ENCODE results near the gene UTP25. TPM values are rescaled to one million over a fixed set of nuclear protein-coding genes. Genes with fewer than 3 reads are reported as not detected.
A peak's percentile ranks its signal among the peaks of the same experiment; 100 is the strongest.
"Not testable (repeated sequence)": the region's sequence is repeated elsewhere in the genome, so short reads cannot be mapped to it uniquely, and the experiment has no call there.

UTP25 gene
- total RNA-seq, 2 experiments from 2014 or later: 8.4 to 9.5 TPM

- CTCF ChIA-PET: no interaction called here
- Mint-ChIP-seq H3K36me3 (ENCODE audit: low read depth) (no peaks in the 10 kb centered on the region), H3K9me3 (no peaks in the 10 kb centered on the region), H3K4me1 (no peaks in the 10 kb centered on the region), H3K4me3 (no peak overlapping the region), H3K27me3 (peaks cover 26% of the 10 kb centered on the region), H3K27ac (no peak overlapping the region)
- no peak for DNase-seq
- POLR2A ChIA-PET: no interaction called here
These were observed 55.2 kb downstream of the UTP25 start for GRCh38 chr1:209882942-209883340.

- Mint-ChIP-seq H3K36me3 (ENCODE audit: low read depth) (no peaks in the 10 kb centered on the region), H3K4me1 (no peaks in the 10 kb centered on the region), H3K9me3 (no peaks in the 10 kb centered on the region), H3K27ac (no peak overlapping the region), H3K27me3 (peaks cover 30% of the 10 kb centered on the region), H3K4me3 (no peak overlapping the region)
- ChIA-PET CTCF (interaction anchor here (0.7 kb wide), 2 partner anchors 289 to 640 kb away, joined by 4 read pairs; no protein-coding TSS in a partner anchor), POLR2A (no interaction called here)
- peak; percentile 0 for DNase-seq
These were observed 55.7 kb downstream of the UTP25 start for GRCh38 chr1:209883341-209883971.

- Mint-ChIP-seq H3K36me3 (ENCODE audit: low read depth) (no peaks in the 10 kb centered on the region), H3K27ac (no peak overlapping the region), H3K4me1 (no peaks in the 10 kb centered on the region), H3K27me3 (peaks cover 30% of the 10 kb centered on the region), H3K4me3 (no peak overlapping the region), H3K9me3 (no peaks in the 10 kb centered on the region)
- ChIA-PET CTCF (no interaction called here), POLR2A (no interaction called here)
- DNase-seq: no peak
These were observed 56.5 kb downstream of the UTP25 start for GRCh38 chr1:209884249-209884648.

- H3K36me3 Mint-ChIP-seq (ENCODE audit: low read depth): no peaks in the 10 kb centered on the region
- H3K4me3 Mint-ChIP-seq: no peak overlapping the region
- H3K4me1 Mint-ChIP-seq: no peaks in the 10 kb centered on the region
- ChIA-PET CTCF (interaction anchor here (1.0 kb wide), 1 partner anchor 40 kb away, joined by 3 read pairs; no protein-coding TSS in a partner anchor), POLR2A (no interaction called here)
- peak; percentile 13 for DNase-seq
- H3K9me3 Mint-ChIP-seq: no peaks in the 10 kb centered on the region
- peaks cover 30% of the 10 kb centered on the region for H3K27me3 Mint-ChIP-seq
- H3K27ac Mint-ChIP-seq: no peak overlapping the region
These were observed 56.9 kb downstream of the UTP25 start for GRCh38 chr1:209884665-209885117.

GRCh38 chr1:209885403-209886218 is 57.8 kb downstream of the UTP25 start:
- DNase-seq: no peak
- H3K27me3 Mint-ChIP-seq: peaks cover 27% of the 10 kb centered on the region
- H3K9me3 Mint-ChIP-seq: no peaks in the 10 kb centered on the region
- POLR2A ChIA-PET: no interaction called here
- no peak overlapping the region for H3K4me3 Mint-ChIP-seq
- CTCF ChIA-PET: interaction anchor here (0.8 to 1.0 kb wide), 2 partner anchors 41 to 84 kb away, joined by 3 read pairs; no protein-coding TSS in a partner anchor
- H3K4me1 Mint-ChIP-seq: no peaks in the 10 kb centered on the region
- no peak overlapping the region for H3K27ac Mint-ChIP-seq
- H3K36me3 Mint-ChIP-seq (ENCODE audit: low read depth): no peaks in the 10 kb centered on the region

GRCh38 chr1:209886219-209886536 is 58.4 kb downstream of the UTP25 start:
- ChIA-PET POLR2A (no interaction called here), CTCF (no interaction called here)
- H3K4me1 Mint-ChIP-seq: no peaks in the 10 kb centered on the region
- no peaks in the 10 kb centered on the region for H3K9me3 Mint-ChIP-seq
- H3K27me3 Mint-ChIP-seq: peaks cover 27% of the 10 kb centered on the region
- H3K36me3 Mint-ChIP-seq (ENCODE audit: low read depth): no peaks in the 10 kb centered on the region
- H3K4me3 Mint-ChIP-seq: no peak overlapping the region
- no peak for DNase-seq
- no peak overlapping the region for H3K27ac Mint-ChIP-seq

GRCh38 chr1:209888291-209889076 is 60.7 kb downstream of the UTP25 start:
- CTCF ChIA-PET: interaction anchor here (0.6 kb wide), 1 partner anchor 512 kb away, joined by 3 read pairs; no protein-coding TSS in a partner anchor
- H3K27ac Mint-ChIP-seq; DNase-seq; H3K4me3 Mint-ChIP-seq; H3K36me3 Mint-ChIP-seq (ENCODE audit: low read depth); H3K4me1 Mint-ChIP-seq; POLR2A ChIA-PET; H3K9me3 Mint-ChIP-seq: not testable (repeated sequence)
- peaks cover 21% of the 10 kb centered on the region for H3K27me3 Mint-ChIP-seq

GRCh38 chr1:209889077-209889418 is 61.3 kb downstream of the UTP25 start:
- Mint-ChIP-seq H3K27me3 (peaks cover 18% of the 10 kb centered on the region), H3K36me3 (ENCODE audit: low read depth) (no peaks in the 10 kb centered on the region), H3K27ac (no peak overlapping the region), H3K9me3 (no peaks in the 10 kb centered on the region), H3K4me3 (no peak overlapping the region), H3K4me1 (no peaks in the 10 kb centered on the region)
- ChIA-PET CTCF (no interaction called here), POLR2A (no interaction called here)
- DNase-seq: no peak

- peaks cover 4% of the 10 kb centered on the region for H3K4me1 Mint-ChIP-seq
- H3K27ac Mint-ChIP-seq: no peak overlapping the region
- H3K9me3 Mint-ChIP-seq: no peaks in the 10 kb centered on the region
- peaks cover 12% of the 10 kb centered on the region for H3K27me3 Mint-ChIP-seq
- ChIA-PET POLR2A (no interaction called here), CTCF (no interaction called here)
- H3K4me3 Mint-ChIP-seq: no peak overlapping the region
- no peaks in the 10 kb centered on the region for H3K36me3 Mint-ChIP-seq (ENCODE audit: low read depth)
- no peak for DNase-seq
These were observed 63.0 kb downstream of the UTP25 start for GRCh38 chr1:209890641-209891330.

- Mint-ChIP-seq H3K27ac (no peak overlapping the region), H3K4me1 (peaks cover 8% of the 10 kb centered on the region), H3K9me3 (no peaks in the 10 kb centered on the region), H3K36me3 (ENCODE audit: low read depth) (no peaks in the 10 kb centered on the region), H3K27me3 (no peaks in the 10 kb centered on the region), H3K4me3 (no peak overlapping the region)
- POLR2A ChIA-PET: interaction anchor here (0.6 kb wide), 1 partner anchor 27 kb away, joined by 6 read pairs; no protein-coding TSS in a partner anchor
- CTCF ChIA-PET: interaction anchor here (0.6 kb wide), 2 partner anchors 1008 to 1676 kb away, joined by 3 read pairs; no protein-coding TSS in a partner anchor
- DNase-seq: no peak
These were observed 66.0 kb downstream of the UTP25 start for GRCh38 chr1:209893751-209894150.

- no peaks in the 10 kb centered on the region for H3K27me3 Mint-ChIP-seq
- no peak for DNase-seq
- H3K4me1 Mint-ChIP-seq: peaks cover 8% of the 10 kb centered on the region
- CTCF ChIA-PET: no interaction called here
- POLR2A ChIA-PET: no interaction called here
- no peaks in the 10 kb centered on the region for H3K9me3 Mint-ChIP-seq
- no peak overlapping the region for H3K4me3 Mint-ChIP-seq
- no peaks in the 10 kb centered on the region for H3K36me3 Mint-ChIP-seq (ENCODE audit: low read depth)
- no peak overlapping the region for H3K27ac Mint-ChIP-seq
These were observed 67.9 kb downstream of the UTP25 start for GRCh38 chr1:209895709-209896108.

- CTCF ChIA-PET: no interaction called here
- no peak for DNase-seq
- peaks cover 8% of the 10 kb centered on the region for H3K4me1 Mint-ChIP-seq
- POLR2A ChIA-PET: no interaction called here
- H3K9me3 Mint-ChIP-seq: no peaks in the 10 kb centered on the region
- no peak overlapping the region for H3K4me3 Mint-ChIP-seq
- no peak overlapping the region for H3K27ac Mint-ChIP-seq
- no peaks in the 10 kb centered on the region for H3K27me3 Mint-ChIP-seq
- H3K36me3 Mint-ChIP-seq (ENCODE audit: low read depth): no peaks in the 10 kb centered on the region
These were observed 68.6 kb downstream of the UTP25 start for GRCh38 chr1:209896346-209896745.

GRCh38 chr1:209898271-209898670 is 70.5 kb downstream of the UTP25 start:
- H3K4me1 Mint-ChIP-seq; H3K9me3 Mint-ChIP-seq; CTCF ChIA-PET; H3K27me3 Mint-ChIP-seq; H3K27ac Mint-ChIP-seq; DNase-seq; H3K4me3 Mint-ChIP-seq; POLR2A ChIA-PET; H3K36me3 Mint-ChIP-seq (ENCODE audit: low read depth): not testable (repeated sequence)

Data from activated CD4-positive, alpha-beta T cell treated with anti-CD3 and anti-CD28 coated beads, Interleukin-2, amount 10 ng/mL, durations not matched to agents 7 days and 5 days (primary cell).